GM12878 (cell line): ENCODE data around the gene TMEM79. TPM values are rescaled to one million over a fixed set of nuclear protein-coding genes. Genes with fewer than 3 reads are reported as not detected.

Source experiments
- ATAC-seq: fragments of 200-7000 bp; cut with Tn5 transposase; 3 replicates; pipeline ENCODE4 v1.9.1; 2020; ENCODE audit warnings: mild to moderate bottlenecking, moderate library complexity
- BruUV-seq: library from RNA; stranded (reverse); fragments of 400-500 nt; replicated peaks from 2 replicates; lab custom pipeline; 2021; lab: Mats Ljungman, UMichigan
- CTCF ChIA-PET: fragments of 300-600 bp; sonication (Branson Sonifier 250); formaldehyde crosslinking; extraction: SDS; loops from one replicate; lab custom pipeline; 2021; ENCODE audit warnings: inconsistent platforms; lab: Yijun Ruan, JAX
- POLR2A ChIA-PET: fragments of 350-600 bp; formaldehyde crosslinking; extraction: SDS; loops from one replicate; lab custom pipeline; 2021; ENCODE audit warnings: inconsistent platforms; lab: Charles Lee
- RAD21 ChIA-PET: fragments of 300-600 bp; sonication (Branson Sonifier 250); formaldehyde crosslinking; loops from one replicate; lab custom pipeline; 2023; ENCODE audit warnings: antibody characterized with exemption; ENCODE audit not compliant: unreplicated experiment; lab: Charles Lee
- SMC1A ChIA-PET: fragments of 300-600 bp; sonication (Branson Sonifier 250); formaldehyde crosslinking; loops from one replicate; lab custom pipeline; 2023; ENCODE audit not compliant: unreplicated experiment, uncharacterized antibody; lab: Charles Lee
- DNase-seq: peaks from one replicate; pipeline ENCODE4 v3.0.0-alpha.2; 2011; ENCODE audit warnings: low read depth, low spot score
- FAIRE-seq: peaks from 3 replicates; lab custom pipeline; 2011; peaks lifted over from hg19 to GRCh38; lab: Jason Lieb, UNC
- H2AFZ ChIP-seq: 2 replicates; pipeline ENCODE4 v1.6.0; 2011; ENCODE audit warnings: low read depth, low read length, control low read depth; ENCODE audit not compliant: control insufficient read depth
- H3K27ac ChIP-seq: 2 replicates; pipeline ENCODE4 v1.5.1; 2011; ENCODE audit warnings: control low read depth; ENCODE audit not compliant: control insufficient read depth, insufficient read depth
- H3K27me3 ChIP-seq, 2 experiments: replicated peaks in 1 of 2; 2 replicates each; pipeline versions ENCODE4 v1.6.0 to v1.6.1; 2011; ENCODE audit warnings: low read length in 1 of 2; ENCODE audit not compliant: control insufficient read depth in 2 of 2, insufficient read depth in 2 of 2
- H3K36me3 ChIP-seq, 2 experiments: 2 replicates each; pipeline ENCODE4 v1.5.1; 2011; ENCODE audit warnings: low read length in 1 of 2; ENCODE audit not compliant: control insufficient read depth in 2 of 2, insufficient read depth in 2 of 2
- H3K4me1 ChIP-seq: 2 replicates; pipeline ENCODE4 v1.6.1; 2011; ENCODE audit warnings: mild to moderate bottlenecking, low read length, moderate library complexity, mixed read lengths; ENCODE audit not compliant: control insufficient read depth, insufficient read depth
- H3K4me2 ChIP-seq: 2 replicates; pipeline ENCODE4 v1.6.0; 2011; ENCODE audit warnings: control low read depth; ENCODE audit not compliant: control insufficient read depth, insufficient read depth
- H3K4me3 ChIP-seq: fragments of 200-600 bp; sonication (generic); 2 replicates; pipeline ENCODE4 v1.5.1; 2016
- H3K79me2 ChIP-seq: 2 replicates; pipeline ENCODE4 v1.6.0; 2011; ENCODE audit warnings: low read length; ENCODE audit not compliant: control insufficient read depth, insufficient read depth
- H3K9ac ChIP-seq: 2 replicates; pipeline ENCODE4 v1.8.0; 2011; ENCODE audit warnings: low read length, control low read depth, mixed read lengths; ENCODE audit not compliant: control insufficient read depth, insufficient read depth
- H3K9me3 ChIP-seq: replicated peaks from 3 replicates; pipeline ENCODE4 v1.5.1; 2011; ENCODE audit warnings: mild to moderate bottlenecking, low read length; ENCODE audit not compliant: control insufficient read depth, insufficient read depth
- H4K20me1 ChIP-seq: 2 replicates; pipeline ENCODE4 v1.6.0; 2011; ENCODE audit not compliant: control insufficient read depth, insufficient read depth
- FOS ChIP-seq: IDR thresholded peaks from 3 replicates; pipeline ENCODE4 v1.6.1; 2011; ENCODE audit warnings: borderline replicate concordance; ENCODE audit not compliant: insufficient read length; ENCODE audit errors: extremely low read depth
- IRF4 ChIP-seq: IDR thresholded peaks from 2 replicates; pipeline ENCODE4 v1.6.1; 2011; ENCODE audit warnings: low read depth, low read length
- NFIC ChIP-seq: IDR thresholded peaks from 2 replicates; pipeline ENCODE4 v1.6.1; 2012; ENCODE audit warnings: low read depth, mild to moderate bottlenecking, inconsistent platforms, low read length, moderate library complexity
- RELB ChIP-seq: fragments of 450-650 bp; IDR thresholded peaks from 2 replicates; pipeline ENCODE4 v1.6.1; 2017; ENCODE audit warnings: low read depth, mild to moderate bottlenecking, moderate library complexity
- SUPT20H ChIP-seq: IDR thresholded peaks from 2 replicates; pipeline ENCODE4 v1.6.1; 2011; ENCODE audit warnings: low read depth, mild to moderate bottlenecking, low read length, moderate library complexity, borderline replicate concordance; ENCODE audit not compliant: control insufficient read depth
- SUZ12 ChIP-seq: fragments of 200-600 bp; sonication (generic); IDR thresholded peaks from one replicate; pipeline ENCODE4 v1.6.1; 2018; ENCODE audit warnings: antibody characterized with exemption, mild to moderate bottlenecking; ENCODE audit not compliant: unreplicated experiment
- TARDBP ChIP-seq: IDR thresholded peaks from 2 replicates; pipeline ENCODE4 v1.6.1; 2016; ENCODE audit warnings: borderline replicate concordance
- TCF3 ChIP-seq: IDR thresholded peaks from 2 replicates; pipeline ENCODE4 v1.6.1; 2012; ENCODE audit warnings: low read depth, mild to moderate bottlenecking, low read length, borderline replicate concordance; ENCODE audit not compliant: insufficient read depth
- YBX1 ChIP-seq: fragments of 450-650 bp; IDR thresholded peaks from 2 replicates; pipeline ENCODE4 v1.6.1; 2016; ENCODE audit warnings: antibody characterized with exemption
- WGBS: methylation state at CpG from one replicate; pipeline ENCODE4 v1.1.6; 2016; ENCODE audit warnings: low lambda C conversion rate; ENCODE audit not compliant: insufficient replicate concordance, insufficient coverage; ENCODE audit errors: missing lambda C conversion rate; 5-methylcytosine and 5-hydroxymethylcytosine counted together
- in situ Hi-C: fragments of 300-500 bp; cut with MboI; formaldehyde crosslinking; loops from 9 replicates; pipeline ENCODE4 v1.14.3; 2018; ENCODE audit warnings: mixed read lengths
- intact Hi-C: fragments of 100-400 bp; cut with micrococcal nuclease; formaldehyde crosslinking; loops from one replicate; pipeline ENCODE4 v1.14.2; 2022; ENCODE audit not compliant: unreplicated experiment
- polyA plus RNA-seq, 11 experiments: library from polyadenylated mRNA; depleted of rRNA in 4 of 11; unstranded in 6 of 11; stranded (reverse) in 5 of 11; fragments of >200 nt; fragmentation: Nextera tagmentation in 4 of 11; fragmentation: Illumina TruSeq in 1 of 11; extraction: Ambion mirVana in 4 of 11; extraction: Trizol in 1 of 11; gene quantifications; 1 replicate in 1 of 11; 2 replicates in 10 of 11; pipeline versions ENCODE4 v1.2.1 to v1.2.3, GENCODE V29; 2011 to 2016; ENCODE audit warnings: inconsistent platforms in 2 of 11, missing spikeins in 2 of 11, low read depth in 1 of 11
- total RNA-seq, 4 experiments: library from RNA; depleted of rRNA in 3 of 4; stranded (reverse); fragments of >200 nt in 3 of 4; fragmentation: Illumina TruSeq in 1 of 4; extraction: Trizol in 1 of 4; gene quantifications; 2 replicates each; pipeline versions ENCODE4 v1.2.1 to v1.2.3, GENCODE V29; 2013 to 2021
- TF ChIP-seq, protein P1 (sequence below): fragments of 450-650 bp; IDR thresholded peaks from 2 replicates; pipeline ENCODE4 v1.6.1; 2017; ENCODE audit warnings: mild to moderate bottlenecking
- TF ChIP-seq, protein P2 (sequence below): fragments of 450-650 bp; IDR thresholded peaks from 2 replicates; pipeline ENCODE4 v1.6.1; 2018; ENCODE audit warnings: borderline replicate concordance, mild to moderate bottlenecking; ENCODE audit not compliant: partially characterized antibody

The TMEM79 gene
- total and polyA plus RNA-seq, 10 of the 15 experiments (the other 5 are each of a cell fraction or from before 2014, with no cell fraction given) = 0.47 to 5.2 (median 3.8) TPM

DNA sequence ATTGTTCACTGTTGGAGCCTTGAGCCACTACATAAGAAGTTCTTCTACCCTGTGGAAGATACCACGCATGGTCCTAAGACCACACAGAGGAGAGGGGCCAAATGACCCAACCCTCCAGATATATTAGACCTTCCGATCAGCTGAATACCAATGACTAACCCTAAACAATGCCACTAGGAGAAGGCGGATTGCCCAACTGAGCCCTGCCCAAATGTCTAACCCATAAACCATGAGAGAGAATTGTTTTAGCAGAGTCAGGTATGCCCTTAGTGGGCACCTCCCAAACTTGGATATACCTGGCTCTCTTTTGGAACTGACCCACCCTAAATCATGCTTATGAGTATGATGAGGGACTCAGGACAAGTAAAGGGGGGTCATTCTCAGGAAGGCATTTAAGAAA, 13.8 kb upstream of the TMEM79 start:
- Histone ChIP-seq H3K9me3 (no peaks in the 10 kb centered on the region), H3K27me3 (no peaks in the 10 kb centered on the region)
- no peak for TF ChIP-seq TARDBP
- TF ChIP-seq, all 136 proteins: peak for 0
- H2AFZ ChIP-seq = no peak overlapping the region
- WGBS = 98% methylated on average over 3 of the region's 3 CpGs
- RAD21 ChIA-PET = no interaction called here
- H4K20me1 ChIP-seq = no peaks in the 10 kb centered on the region
- no TSS peak for BruUV-seq
- no peak for DNase-seq
- no peak overlapping the region for H3K9ac ChIP-seq
- intact Hi-C loops (no loop called here), in situ Hi-C loops (no loop called here)
- no peak overlapping the region for H3K4me2 ChIP-seq
- no peaks in the 10 kb centered on the region for H3K79me2 ChIP-seq
- H3K4me3 ChIP-seq = no peak overlapping the region
- no peak for FAIRE-seq
- POLR2A ChIA-PET = interaction anchor here (0.7 to 2.7 kb wide), 5 partner anchors 10 to 376 kb away, joined by 3 to 12 read pairs (median 4); partner anchors contain the start of gene SMG5
- no peak overlapping the region for H3K27ac ChIP-seq
- ATAC-seq = no peak
- CTCF ChIA-PET = interaction anchor here (0.6 to 2.1 kb wide), 2 partner anchors 11 to 211 kb away, joined by 6 to 9 read pairs; partner anchors contain the start of gene SMG5
- peaks cover 37 to 62% of the 10 kb centered on the region in 2 experiments for H3K36me3 ChIP-seq
- SMC1A ChIA-PET = interaction anchor here (1.1 to 1.6 kb wide), 2 partner anchors 10 to 47 kb away, joined by 3 read pairs; no protein-coding TSS in a partner anchor
- no peaks in the 10 kb centered on the region for H3K4me1 ChIP-seq

DNA sequence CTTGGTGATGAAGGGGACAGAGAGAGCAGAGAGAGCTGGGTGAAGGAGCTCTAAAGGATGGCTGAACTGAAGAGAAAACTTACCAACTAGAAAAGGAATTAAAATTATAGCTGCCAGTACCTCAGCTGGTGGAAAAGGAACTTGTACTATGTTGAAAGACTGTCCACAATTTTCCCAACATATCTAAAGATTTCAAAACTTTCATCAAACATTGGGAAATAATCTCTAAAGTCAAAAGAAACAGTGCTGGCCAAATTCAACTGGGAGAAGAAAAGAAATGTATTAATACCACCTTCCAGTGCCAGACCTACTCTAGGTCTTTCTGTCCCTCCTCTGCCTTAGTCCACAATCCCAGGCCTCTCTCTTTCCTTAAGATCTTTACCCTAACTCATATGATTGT, 7.6 kb upstream of the TMEM79 start:
- ATAC-seq (no peak), DNase-seq (no peak)
- POLR2A ChIA-PET = interaction anchor here (0.5 to 0.9 kb wide), 3 partner anchors 12 to 112 kb away, joined by 3 to 4 read pairs (median 4); no protein-coding TSS in a partner anchor
- H3K27ac ChIP-seq = no peak overlapping the region
- intact Hi-C loops (no loop called here), in situ Hi-C loops (no loop called here)
- no peak overlapping the region for H3K9ac ChIP-seq
- H3K4me2 ChIP-seq = no peak overlapping the region
- H4K20me1 ChIP-seq = no peaks in the 10 kb centered on the region
- H3K9me3 ChIP-seq = no peaks in the 10 kb centered on the region
- no TSS peak for BruUV-seq
- CTCF ChIA-PET = no interaction called here
- no peak overlapping the region for H3K4me3 ChIP-seq
- peaks cover 25 to 58% of the 10 kb centered on the region in 2 experiments for H3K36me3 ChIP-seq
- H3K79me2 ChIP-seq = peaks cover 30% of the 10 kb centered on the region
- TF ChIP-seq RELB = no peak
- TF ChIP-seq SUZ12 = no peak
- no peak for TF ChIP-seq YBX1
- TF ChIP-seq, protein P1, sequence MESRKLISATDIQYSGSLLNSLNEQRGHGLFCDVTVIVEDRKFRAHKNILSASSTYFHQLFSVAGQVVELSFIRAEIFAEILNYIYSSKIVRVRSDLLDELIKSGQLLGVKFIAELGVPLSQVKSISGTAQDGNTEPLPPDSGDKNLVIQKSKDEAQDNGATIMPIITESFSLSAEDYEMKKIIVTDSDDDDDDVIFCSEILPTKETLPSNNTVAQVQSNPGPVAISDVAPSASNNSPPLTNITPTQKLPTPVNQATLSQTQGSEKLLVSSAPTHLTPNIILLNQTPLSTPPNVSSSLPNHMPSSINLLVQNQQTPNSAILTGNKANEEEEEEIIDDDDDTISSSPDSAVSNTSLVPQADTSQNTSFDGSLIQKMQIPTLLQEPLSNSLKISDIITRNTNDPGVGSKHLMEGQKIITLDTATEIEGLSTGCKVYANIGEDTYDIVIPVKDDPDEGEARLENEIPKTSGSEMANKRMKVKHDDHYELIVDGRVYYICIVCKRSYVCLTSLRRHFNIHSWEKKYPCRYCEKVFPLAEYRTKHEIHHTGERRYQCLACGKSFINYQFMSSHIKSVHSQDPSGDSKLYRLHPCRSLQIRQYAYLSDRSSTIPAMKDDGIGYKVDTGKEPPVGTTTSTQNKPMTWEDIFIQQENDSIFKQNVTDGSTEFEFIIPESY = no peak
- TF ChIP-seq FOS = no peak
- TF ChIP-seq, protein P2, sequence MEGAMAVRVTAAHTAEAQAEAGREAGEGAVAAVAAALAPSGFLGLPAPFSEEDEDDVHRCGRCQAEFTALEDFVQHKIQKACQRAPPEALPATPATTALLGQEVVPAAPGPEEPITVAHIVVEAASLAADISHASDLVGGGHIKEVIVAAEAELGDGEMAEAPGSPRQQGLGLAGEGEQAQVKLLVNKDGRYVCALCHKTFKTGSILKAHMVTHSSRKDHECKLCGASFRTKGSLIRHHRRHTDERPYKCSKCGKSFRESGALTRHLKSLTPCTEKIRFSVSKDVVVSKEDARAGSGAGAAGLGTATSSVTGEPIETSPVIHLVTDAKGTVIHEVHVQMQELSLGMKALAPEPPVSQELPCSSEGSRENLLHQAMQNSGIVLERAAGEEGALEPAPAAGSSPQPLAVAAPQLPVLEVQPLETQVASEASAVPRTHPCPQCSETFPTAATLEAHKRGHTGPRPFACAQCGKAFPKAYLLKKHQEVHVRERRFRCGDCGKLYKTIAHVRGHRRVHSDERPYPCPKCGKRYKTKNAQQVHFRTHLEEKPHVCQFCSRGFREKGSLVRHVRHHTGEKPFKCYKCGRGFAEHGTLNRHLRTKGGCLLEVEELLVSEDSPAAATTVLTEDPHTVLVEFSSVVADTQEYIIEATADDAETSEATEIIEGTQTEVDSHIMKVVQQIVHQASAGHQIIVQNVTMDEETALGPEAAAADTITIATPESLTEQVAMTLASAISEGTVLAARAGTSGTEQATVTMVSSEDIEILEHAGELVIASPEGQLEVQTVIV = no peak
- no peak for TF ChIP-seq IRF4
- TF ChIP-seq NFIC = no peak
- no peak for TF ChIP-seq TARDBP
- no peak for TF ChIP-seq TCF3
- TF ChIP-seq SUPT20H = no peak
- TF ChIP-seq, all 136 proteins: peak for 0
- SMC1A ChIA-PET = no interaction called here
- RAD21 ChIA-PET = no interaction called here
- no peak for FAIRE-seq
- Histone ChIP-seq H3K27me3 (no peaks in the 10 kb centered on the region), H2AFZ (no peak overlapping the region), H3K4me1 (peaks cover 8% of the 10 kb centered on the region; the same call in 1 of the 2 replicates)
